Tibial nerve (tissue), 4 donors: ENCODE results near the gene ZBTB7C. TPM values are rescaled to one million over a fixed set of nuclear protein-coding genes. Genes with fewer than 3 reads are reported as not detected.

Experiments used
- DNase-seq, 2 donors: peaks; one replicate each; pipeline ENCODE4 v3.0.0-alpha.2; 2019; ENCODE audit warnings: low spot score in 2 of 2
- H3K27ac ChIP-seq, 4 donors: fragments of 200-600 bp; sonication (generic) in 3 of 4; one replicate each; pipeline ENCODE4 v1.5.1; 2017 to 2019; ENCODE audit warnings: mild to moderate bottlenecking in 1 of 4
- H3K27me3 ChIP-seq, 2 donors: fragments of 200-600 bp; sonication (generic) in 1 of 2; one replicate each; pipeline versions ENCODE4 v1.5.1 to v1.6.0; 2017 to 2019
- H3K36me3 ChIP-seq, 3 donors: fragments of 200-600 bp; sonication (generic); one replicate each; pipeline ENCODE4 v1.5.1; 2018 to 2019
- H3K4me1 ChIP-seq, 4 donors: fragments of 200-600 bp; sonication (generic) in 3 of 4; one replicate each; pipeline ENCODE4 v1.5.1; 2017 to 2019
- H3K4me3 ChIP-seq, 4 donors: fragments of 200-600 bp; sonication (generic) in 3 of 4; one replicate each; pipeline ENCODE4 v1.5.1; 2017 to 2019; ENCODE audit warnings: mild to moderate bottlenecking in 1 of 4, moderate library complexity in 1 of 4
- H3K9me3 ChIP-seq, 4 donors: fragments of 200-600 bp; sonication (generic) in 3 of 4; one replicate each; pipeline ENCODE4 v1.5.1; 2017 to 2019
- CTCF ChIP-seq, 5 experiments: fragments of 200-600 bp in 3 of 5; fragments of 450-650 bp in 2 of 5; sonication (generic) in 3 of 5; IDR thresholded peaks; one replicate each; pipeline ENCODE4 v1.5.1; 2016 to 2019; ENCODE audit warnings: antibody characterized with exemption in 5 of 5, mild to moderate bottlenecking in 3 of 5, moderate library complexity in 2 of 5
- EP300 ChIP-seq, 2 donors: sonication (generic); formaldehyde crosslinking; IDR thresholded peaks; one replicate each; pipeline ENCODE4 v1.6.1; 2017; ENCODE audit warnings: antibody characterized with exemption in 2 of 2, mild to moderate bottlenecking in 1 of 2
- POLR2A ChIP-seq, 2 donors: fragments of 450-650 bp; IDR thresholded peaks; one replicate each; pipeline ENCODE4 v1.6.1; 2017; ENCODE audit warnings: antibody characterized with exemption in 2 of 2, mild to moderate bottlenecking in 2 of 2, moderate library complexity in 2 of 2
- WGBS, 2 donors: methylation state at CpG; one replicate each; pipeline ENCODE4 v1.1.5; 2018; 5-methylcytosine and 5-hydroxymethylcytosine counted together
- total RNA-seq, 4 donors: library from RNA; depleted of rRNA; stranded (reverse); fragments of >200 nt; gene quantifications; one replicate each; pipeline ENCODE4 v1.1.0, GENCODE V29; 2016

The ZBTB7C gene
- total RNA-seq, 4 donors from 2014 or later: 24.6 to 95.0 (median 75.3) TPM

GRCh38 chr18:47983946-47984345, 425.2 kb downstream of the ZBTB7C start:
- no peaks in the 10 kb centered on the region for H3K9me3 ChIP-seq
- no peaks in the 10 kb centered on the region for H3K27me3 ChIP-seq
- H3K36me3 ChIP-seq: no peaks in the 10 kb centered on the region
- no peak overlapping the region for H3K27ac ChIP-seq
- H3K4me3 ChIP-seq: no peak overlapping the region
- DNase-seq: no peak
- TF ChIP-seq EP300 (IDR thresholded peaks at IDR 0.05): no peak
- TF ChIP-seq CTCF (IDR thresholded peaks at IDR 0.05): no peak
- no peak for TF ChIP-seq POLR2A (IDR thresholded peaks at IDR 0.05)
- 85 to 87% methylated on average over 6 of the region's 6 CpGs for WGBS, 2 donors
- no peaks in the 10 kb centered on the region for H3K4me1 ChIP-seq

- Histone ChIP-seq H3K36me3 (no peaks in the 10 kb centered on the region), H3K9me3 (no peaks in the 10 kb centered on the region), H3K4me1 (no peaks in the 10 kb centered on the region), H3K27ac (no peak overlapping the region), H3K27me3 (no peaks in the 10 kb centered on the region), H3K4me3 (no peak overlapping the region)
- DNase-seq: no peak
- 48 to 58% methylated on average over 2 of the region's 2 CpGs for WGBS, 2 donors
- TF ChIP-seq POLR2A (IDR thresholded peaks at IDR 0.05) (no peak), EP300 (IDR thresholded peaks at IDR 0.05) (no peak), CTCF (IDR thresholded peaks at IDR 0.05) (no peak)
These were observed 426.1 kb downstream of the ZBTB7C start for GRCh38 chr18:47983055-47983454.

GRCh38 chr18:47981830-47982229, 427.4 kb downstream of the ZBTB7C start:
- no peaks in the 10 kb centered on the region for H3K27me3 ChIP-seq
- no peaks in the 10 kb centered on the region for H3K9me3 ChIP-seq
- no peak for DNase-seq
- TF ChIP-seq CTCF (IDR thresholded peaks at IDR 0.05): no peak
- TF ChIP-seq POLR2A (IDR thresholded peaks at IDR 0.05): no peak
- TF ChIP-seq EP300 (IDR thresholded peaks at IDR 0.05): no peak
- no peak overlapping the region for H3K27ac ChIP-seq
- 91 to 100% methylated on average over 4 of the region's 4 CpGs for WGBS, 2 donors
- H3K4me3 ChIP-seq: no peak overlapping the region
- H3K4me1 ChIP-seq: no peaks in the 10 kb centered on the region
- no peaks in the 10 kb centered on the region for H3K36me3 ChIP-seq

- no peaks in the 10 kb centered on the region for H3K27me3 ChIP-seq
- 68 to 71% methylated on average over 3 of the region's 3 CpGs for WGBS, 2 donors
- no peaks in the 10 kb centered on the region for H3K36me3 ChIP-seq
- no peaks in the 10 kb centered on the region for H3K4me1 ChIP-seq
- DNase-seq: no peak
- H3K27ac ChIP-seq: no peak overlapping the region
- H3K4me3 ChIP-seq: no peak overlapping the region
- TF ChIP-seq EP300 (IDR thresholded peaks at IDR 0.05) (no peak), CTCF (IDR thresholded peaks at IDR 0.05) (no peak), POLR2A (IDR thresholded peaks at IDR 0.05) (no peak)
- H3K9me3 ChIP-seq: no peaks in the 10 kb centered on the region
These were observed 427.9 kb downstream of the ZBTB7C start for GRCh38 chr18:47981320-47981719.

- no peaks in the 10 kb centered on the region for H3K36me3 ChIP-seq
- H3K27me3 ChIP-seq: no peaks in the 10 kb centered on the region
- H3K9me3 ChIP-seq: no peaks in the 10 kb centered on the region
- 44 to 47% methylated on average over 5 of the region's 5 CpGs for WGBS, 2 donors
- H3K4me1 ChIP-seq: no peaks in the 10 kb centered on the region
- TF ChIP-seq EP300 (IDR thresholded peaks at IDR 0.05) (no peak), CTCF (IDR thresholded peaks at IDR 0.05) (no peak), POLR2A (IDR thresholded peaks at IDR 0.05) (no peak)
- H3K4me3 ChIP-seq: no peak overlapping the region
- no peak for DNase-seq
- no peak overlapping the region for H3K27ac ChIP-seq
These were observed 429.5 kb downstream of the ZBTB7C start for GRCh38 chr18:47979611-47980200.
